Omental fat pad (tissue), 4 donors: ENCODE results near the gene MAPT. TPM values are rescaled to one million over a fixed set of nuclear protein-coding genes. Genes with fewer than 3 reads are reported as not detected.

ENCODE experiments used
- ATAC-seq: fragments of 150-250 bp; one replicate; pipeline ENCODE4 v1.9.1; 2016; ENCODE audit warnings: mild to moderate bottlenecking, moderate library complexity; ENCODE audit not compliant: low FRiP score
- DNase-seq: peaks from one replicate; pipeline ENCODE4 v3.0.0-alpha.2; 2019; ENCODE audit warnings: low spot score
- small RNA-seq: library from RNA; depleted of rRNA; stranded (forward); fragments of <200 nt; gene quantifications from one replicate; pipeline ENCODE3, GENCODE V24; 2016
- total RNA-seq, 4 donors: library from RNA; depleted of rRNA; stranded (reverse); fragments of >200 nt; gene quantifications; one replicate each; pipeline ENCODE4 v1.1.0, GENCODE V29; 2016
- TF ChIP-seq, protein P1 (sequence below), 3 donors: fragments of 450-650 bp; IDR thresholded peaks; one replicate each; pipeline ENCODE4 v1.5.1; 2016 to 2017; ENCODE audit warnings: antibody characterized with exemption in 3 of 3, mild to moderate bottlenecking in 3 of 3, moderate library complexity in 2 of 3

MAPT gene
- total RNA-seq, 4 donors from 2014 or later, result 4.3 to 18.2 (median 6.4) TPM

DNA sequence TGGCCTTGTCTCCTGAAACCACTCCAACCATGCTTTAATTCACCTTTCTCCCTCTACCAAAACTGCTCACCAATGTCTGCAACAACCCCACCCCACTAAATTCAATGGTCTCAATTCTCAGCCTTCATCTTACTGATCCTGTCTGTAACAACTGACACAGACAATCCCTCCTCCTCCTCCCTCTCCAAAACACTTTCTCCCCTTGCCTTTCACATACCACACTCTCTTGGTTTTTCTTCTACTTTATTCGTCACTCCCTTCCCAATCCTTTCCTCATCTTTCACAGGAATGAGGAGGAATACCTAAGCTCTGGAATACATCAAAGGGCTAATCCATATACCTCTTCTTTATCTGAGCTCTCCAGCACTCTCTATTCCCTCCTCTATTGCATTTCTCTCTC, 170.1 kb downstream of the MAPT start:
- ATAC-seq, result no peak
- no peak for DNase-seq

DNA sequence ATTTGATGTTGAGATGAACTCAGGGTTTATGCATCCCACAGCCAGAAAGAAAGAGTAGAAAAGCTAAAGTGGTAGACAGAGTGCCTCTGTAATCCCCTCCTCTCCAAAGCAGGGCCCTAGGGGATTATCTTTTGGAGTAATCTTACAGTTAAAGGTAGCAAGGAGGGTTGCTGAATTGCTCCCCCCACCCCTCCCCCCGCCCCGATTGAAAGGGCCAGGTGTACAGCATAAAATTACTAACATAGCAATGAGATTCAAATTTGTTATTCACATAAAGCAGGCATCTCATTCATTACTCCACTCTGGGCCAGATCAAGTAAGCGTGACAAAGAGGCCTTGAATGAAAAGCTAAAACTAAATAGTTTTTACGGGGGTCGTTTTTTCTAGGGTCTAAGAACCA, 177.4 kb downstream of the MAPT start:
- TF ChIP-seq, protein P1, sequence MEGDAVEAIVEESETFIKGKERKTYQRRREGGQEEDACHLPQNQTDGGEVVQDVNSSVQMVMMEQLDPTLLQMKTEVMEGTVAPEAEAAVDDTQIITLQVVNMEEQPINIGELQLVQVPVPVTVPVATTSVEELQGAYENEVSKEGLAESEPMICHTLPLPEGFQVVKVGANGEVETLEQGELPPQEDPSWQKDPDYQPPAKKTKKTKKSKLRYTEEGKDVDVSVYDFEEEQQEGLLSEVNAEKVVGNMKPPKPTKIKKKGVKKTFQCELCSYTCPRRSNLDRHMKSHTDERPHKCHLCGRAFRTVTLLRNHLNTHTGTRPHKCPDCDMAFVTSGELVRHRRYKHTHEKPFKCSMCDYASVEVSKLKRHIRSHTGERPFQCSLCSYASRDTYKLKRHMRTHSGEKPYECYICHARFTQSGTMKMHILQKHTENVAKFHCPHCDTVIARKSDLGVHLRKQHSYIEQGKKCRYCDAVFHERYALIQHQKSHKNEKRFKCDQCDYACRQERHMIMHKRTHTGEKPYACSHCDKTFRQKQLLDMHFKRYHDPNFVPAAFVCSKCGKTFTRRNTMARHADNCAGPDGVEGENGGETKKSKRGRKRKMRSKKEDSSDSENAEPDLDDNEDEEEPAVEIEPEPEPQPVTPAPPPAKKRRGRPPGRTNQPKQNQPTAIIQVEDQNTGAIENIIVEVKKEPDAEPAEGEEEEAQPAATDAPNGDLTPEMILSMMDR (IDR thresholded peaks at IDR 0.05), result no peak
- no peak for DNase-seq
- no peak for ATAC-seq

More for the DNA sequence above, 170.1 kb downstream of the MAPT start:
- TF ChIP-seq, protein P1 (IDR thresholded peaks at IDR 0.05), result no peak

DNA sequence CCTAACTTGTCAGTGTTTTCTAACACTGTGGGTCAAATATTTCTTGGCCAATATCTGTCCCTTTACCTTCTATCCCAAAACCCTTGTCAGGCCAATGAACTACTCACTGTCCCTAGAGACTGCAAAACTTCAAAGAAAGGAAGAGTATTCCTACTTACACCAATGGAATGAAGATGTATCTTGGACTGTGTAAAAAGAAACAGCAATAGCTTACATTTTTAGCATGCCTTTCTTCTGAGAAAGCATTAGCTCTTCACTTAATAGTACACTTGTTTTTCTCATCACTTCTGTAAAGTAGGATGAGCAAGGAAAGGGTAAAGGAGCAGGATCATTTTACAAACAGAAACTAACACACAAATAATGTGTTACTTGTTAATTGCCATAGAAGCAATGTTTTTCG, 178.6 kb downstream of the MAPT start:
- DNase-seq (no peak), ATAC-seq (peak; percentile 81)
- TF ChIP-seq, protein P1 (IDR thresholded peaks at IDR 0.05), result no peak

DNA sequence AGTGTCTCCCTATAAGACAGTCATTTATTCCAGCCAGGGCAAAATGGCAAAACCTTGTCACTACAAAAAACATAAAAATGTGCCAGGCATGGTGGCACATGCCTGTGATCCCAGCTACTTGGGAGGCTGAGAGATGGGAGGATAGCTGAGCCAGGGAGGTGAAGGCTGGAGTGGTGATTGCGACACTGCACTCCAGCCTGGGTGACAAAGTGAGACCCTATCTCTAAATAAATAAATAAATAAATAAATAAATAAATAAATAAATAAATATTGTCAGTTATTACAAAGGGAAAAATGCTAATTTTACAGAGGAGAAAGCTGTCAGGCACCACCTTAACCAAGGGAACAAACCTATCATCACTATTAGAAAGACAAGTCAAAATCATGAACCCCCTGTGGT, 180.2 kb downstream of the MAPT start:
- DNase-seq, result no peak
- TF ChIP-seq, protein P1 (IDR thresholded peaks at IDR 0.05), result no peak
- no peak for ATAC-seq

Small RNA genes within 50 kb of the gene (small RNA-seq; reads per million reads assigned to genes)
- gene RF00017, result not detected

Other genes with a start within 250 kb of the MAPT start
- gene CRHR1, start 110.2 kb upstream of the MAPT start, total RNA-seq, result not detected
- not detected for gene SPPL2C, start 49.7 kb upstream of the MAPT start, total RNA-seq
- not detected for gene STH, start 104.7 kb downstream of the MAPT start, total RNA-seq